HG03460 (cell line): ENCODE results near the gene TMEM115.
"Not testable (repeated sequence)": the region's sequence is repeated elsewhere in the genome, so short reads cannot be mapped to it uniquely, and the experiment has no call there.

Experiments
- ATAC-seq: cut with Tn5 transposase; IDR thresholded peaks from one replicate; pipeline ENCODE4 v1.9.1; 2021; ENCODE audit not compliant: unreplicated experiment

Gene TMEM115

GRCh38 chr3:50319181-50319893 lies 40.0 kb downstream of the TMEM115 start:
- no peak for ATAC-seq

DNA sequence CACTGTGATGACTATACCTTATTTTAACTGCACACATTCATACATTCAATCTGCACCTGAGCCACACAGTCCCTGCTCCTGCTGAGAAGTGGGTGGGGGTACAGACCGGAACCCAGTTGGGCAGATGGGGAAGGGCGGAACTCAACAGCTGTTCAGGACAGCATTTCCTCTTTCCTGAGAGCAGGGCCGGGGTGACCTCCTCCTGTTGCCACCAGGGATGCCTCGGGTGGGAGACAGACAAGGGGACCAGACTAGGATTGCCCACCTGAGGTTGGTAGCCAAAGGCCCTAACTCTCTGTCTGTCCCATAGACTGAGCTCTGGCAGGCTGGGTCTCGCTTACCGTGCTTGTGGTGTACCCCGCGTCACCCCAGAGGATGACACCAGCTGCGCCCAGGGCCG lies 40.7 kb downstream of the TMEM115 start:
- no peak for ATAC-seq

GRCh38 chr3:50318163-50318562 lies 41.2 kb downstream of the TMEM115 start:
- no peak for ATAC-seq

- no peak for ATAC-seq
These were observed 42.0 kb downstream of the TMEM115 start for GRCh38 chr3:50317300-50317699.

- no peak for ATAC-seq
These were observed 42.6 kb downstream of the TMEM115 start for GRCh38 chr3:50316657-50317242.

DNA sequence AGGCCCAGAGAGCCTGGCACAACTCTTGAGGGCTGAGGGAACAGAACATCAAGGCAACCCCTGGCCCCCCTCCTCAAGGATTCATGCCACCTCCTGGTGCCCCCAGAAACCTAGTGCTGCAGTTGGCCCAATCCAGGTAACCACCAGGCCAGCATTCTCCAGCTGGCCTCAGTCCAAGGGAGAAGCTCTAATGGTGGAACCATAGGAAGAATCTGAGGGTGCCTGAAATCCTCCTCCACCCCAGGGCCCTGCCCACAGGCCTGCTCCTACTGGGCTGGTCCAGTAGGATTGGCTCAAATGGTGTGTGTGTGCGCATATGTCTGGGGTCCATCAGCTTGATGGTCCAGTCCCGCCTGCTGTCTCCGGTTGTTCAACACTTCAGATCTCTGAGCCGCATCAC lies 44.5 kb downstream of the TMEM115 start:
- ATAC-seq = no peak

DNA sequence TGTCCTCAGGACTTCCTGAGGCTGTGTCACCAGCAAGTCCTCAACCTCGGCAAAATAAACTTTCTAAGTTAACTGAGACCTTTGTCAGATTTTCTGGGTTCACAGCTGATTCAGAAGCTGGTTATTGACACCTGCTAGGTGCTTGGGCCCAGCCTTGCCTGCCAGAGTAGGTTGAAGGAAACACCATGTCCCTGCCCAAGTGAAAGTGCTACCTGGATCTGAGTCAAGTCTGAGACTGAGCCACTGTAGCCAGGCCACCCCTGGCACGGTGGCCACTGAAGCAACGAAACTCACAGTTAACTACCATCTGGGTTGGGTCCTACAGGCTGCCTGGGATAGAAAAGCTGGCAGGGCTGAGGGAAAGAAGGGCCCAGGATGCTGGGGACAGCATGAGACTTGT lies 45.0 kb downstream of the TMEM115 start:
- no peak for ATAC-seq

DNA sequence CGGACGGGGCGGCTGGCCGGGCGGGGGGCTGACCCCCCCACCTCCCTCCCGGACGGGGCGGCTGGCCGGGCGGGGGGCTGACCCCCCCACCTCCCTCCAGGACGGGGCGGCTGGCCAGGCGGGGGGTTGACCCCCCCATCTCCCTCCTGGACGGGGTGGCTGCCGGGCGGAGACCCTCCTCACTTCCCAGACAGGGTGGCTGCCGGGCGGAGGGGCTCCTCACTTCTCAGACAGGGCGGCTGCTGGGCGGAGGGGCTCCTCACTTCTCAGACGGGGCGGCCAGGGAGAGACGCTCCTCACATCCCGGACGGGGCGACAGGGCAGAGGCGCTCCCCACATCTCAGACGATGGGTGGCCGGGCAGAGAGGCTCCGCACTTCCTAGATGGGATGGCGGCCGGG lies 47.3 kb downstream of the TMEM115 start:
- ATAC-seq = not testable (repeated sequence)
